GM12872 (cell line): ENCODE data around the gene GPR141.

ENCODE experiments used
- CTCF ChIP-seq: IDR thresholded peaks from 3 replicates; pipeline ENCODE4 v1.5.1; 2011; ENCODE audit warnings: low read depth, mild to moderate bottlenecking, low read length, moderate library complexity; ENCODE audit not compliant: insufficient read depth

GPR141 gene

GRCh38 chr7:37683246-37684120 is at the start of gene GPR141:
TSS of gene GPR141 (plus strand) at chr7:37683766. CDS start at chr7:37740394, 56,628 bp downstream.
- TF ChIP-seq CTCF, result no peak

GRCh38 chr7:37635346-37635745 is 48.2 kb upstream of the GPR141 start:
- TF ChIP-seq CTCF, result no peak

GRCh38 chr7:37642028-37642540 is 41.5 kb upstream of the GPR141 start:
- TF ChIP-seq CTCF, result no peak

GRCh38 chr7:37643876-37644275 is 39.7 kb upstream of the GPR141 start:
- TF ChIP-seq CTCF, result no peak

- no peak for TF ChIP-seq CTCF
Measured at GRCh38 chr7:37645282-37646050, 38.1 kb upstream of the GPR141 start.

GRCh38 chr7:37656913-37657530 is 26.5 kb upstream of the GPR141 start:
- 0 out of 3 replicates have a peak, but pooled peaks have one; percentile 12 for TF ChIP-seq CTCF

- no peak for TF ChIP-seq CTCF
Measured at GRCh38 chr7:37657816-37658215, 25.8 kb upstream of the GPR141 start.
